NOMO-1 (cell line): ENCODE data around the gene GPR15LG.
A peak's percentile ranks its signal among the peaks of the same experiment; 100 is the strongest.
"Not testable (repeated sequence)": the region's sequence is repeated elsewhere in the genome, so short reads cannot be mapped to it uniquely, and the experiment has no call there.

Experiments used
- DNase-seq, 2 experiments: peaks; one replicate each; lab custom pipeline; 2025; ENCODE audit not compliant: unreplicated experiment in 2 of 2; lab: John Stamatoyannopoulos, UW

GPR15LG gene

DNA sequence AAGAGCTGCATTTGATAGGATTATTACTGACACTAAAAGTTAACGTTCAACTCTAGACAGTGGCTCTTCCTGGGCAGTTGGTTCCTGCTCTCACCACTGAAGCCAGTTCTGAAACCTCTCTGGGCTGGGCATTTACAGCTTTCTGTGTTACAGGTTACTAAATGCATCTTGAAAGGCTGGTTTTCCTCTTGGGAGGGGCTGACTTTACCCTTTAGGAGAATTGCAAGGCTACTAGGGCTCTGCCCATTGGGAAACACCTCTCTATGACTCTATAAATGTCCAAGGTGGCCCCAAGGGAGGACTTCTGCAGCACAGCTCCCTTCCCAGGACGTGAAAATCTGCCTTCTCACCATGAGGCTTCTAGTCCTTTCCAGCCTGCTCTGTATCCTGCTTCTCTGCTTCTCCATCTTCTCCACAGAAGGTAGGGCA lies at the start of gene GPR15LG:
TSS of gene GPR15LG (plus strand) at position 301 of the 429 bp plus-strand sequence. CDS start at position 352, 51 bp downstream.
- DNase-seq: no peak

DNA sequence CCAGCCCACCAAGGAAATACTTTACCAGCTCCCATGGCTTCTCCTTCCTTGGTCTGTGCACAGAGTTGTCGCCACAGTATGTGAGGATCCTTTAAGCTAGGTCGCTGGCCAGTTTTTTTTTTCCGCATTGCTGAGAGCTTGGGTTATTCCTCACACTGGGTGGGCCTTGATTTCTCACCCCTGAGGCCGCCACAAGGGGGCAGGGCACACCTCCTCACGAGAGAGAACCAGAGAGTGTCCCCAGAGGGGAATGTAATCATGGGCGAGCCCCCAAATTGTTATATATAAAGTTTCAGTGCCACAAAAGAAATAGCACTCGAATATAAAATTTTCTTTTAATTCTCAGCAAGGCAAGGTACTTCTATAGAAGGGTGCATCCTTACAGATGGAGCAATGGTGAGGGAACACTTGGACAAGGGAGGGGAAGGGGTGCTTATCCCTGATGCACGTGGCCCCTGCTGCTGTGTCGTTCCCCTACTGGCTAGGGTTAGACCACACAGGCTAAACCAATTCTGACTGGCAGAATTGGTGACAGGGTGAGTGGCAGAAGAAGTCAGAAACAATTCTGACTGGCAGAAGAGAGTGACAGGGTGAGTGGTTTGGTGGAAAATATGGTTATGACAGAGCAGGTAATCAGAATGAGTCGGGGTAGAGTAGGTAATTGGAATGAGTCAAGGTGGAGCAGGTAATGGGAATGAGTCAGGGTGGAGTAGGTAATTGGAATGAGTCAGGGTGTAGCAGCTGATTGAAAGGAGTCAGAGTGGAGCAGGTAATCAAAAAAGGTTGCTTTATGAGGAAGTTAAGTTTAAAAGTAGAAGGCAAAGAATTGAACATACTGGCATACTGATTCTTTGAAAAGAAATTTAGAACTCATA lies 47.5 kb upstream of the GPR15LG start:
- not testable (repeated sequence) for DNase-seq

DNA sequence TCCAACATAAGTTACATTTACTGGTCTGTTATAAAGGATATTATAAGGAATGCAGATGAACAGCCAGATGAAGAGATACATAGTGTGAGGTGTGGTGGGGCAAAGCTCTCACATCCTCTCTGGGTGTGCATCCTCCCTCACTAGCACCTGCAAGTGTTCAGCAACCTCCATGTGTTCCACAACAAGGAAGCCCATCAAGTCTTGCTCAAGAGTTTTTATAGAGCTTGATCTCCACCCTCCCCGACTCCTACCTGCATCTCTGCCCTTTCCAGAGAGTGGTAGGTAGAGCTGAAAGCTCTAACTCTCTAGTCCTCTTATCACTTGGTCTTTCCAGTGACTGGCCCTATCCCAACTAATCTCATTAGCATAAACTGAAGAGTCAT lies 46.8 kb upstream of the GPR15LG start:
- DNase-seq: no peak

DNA sequence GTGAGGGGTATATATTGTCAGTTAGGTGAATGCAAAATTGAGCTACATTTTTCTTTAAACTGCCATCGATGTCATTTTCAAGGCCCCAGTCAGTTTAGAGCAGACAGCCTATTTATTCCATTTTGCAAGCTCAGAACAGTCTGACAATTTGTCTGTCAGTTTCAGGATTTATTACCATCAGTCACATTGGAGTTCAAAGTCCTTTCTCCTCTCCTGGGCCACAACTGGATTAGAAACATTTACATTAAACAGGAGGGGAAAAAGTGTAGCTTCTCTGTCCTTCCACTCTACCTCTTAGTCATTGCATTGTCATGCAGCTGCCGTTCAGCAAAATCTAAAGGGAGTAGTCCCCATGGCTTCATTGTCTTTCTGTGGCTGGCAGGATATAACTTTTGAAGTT lies 37.8 kb upstream of the GPR15LG start:
- peak in 1 of 2 experiments; percentile 21 for DNase-seq

DNA sequence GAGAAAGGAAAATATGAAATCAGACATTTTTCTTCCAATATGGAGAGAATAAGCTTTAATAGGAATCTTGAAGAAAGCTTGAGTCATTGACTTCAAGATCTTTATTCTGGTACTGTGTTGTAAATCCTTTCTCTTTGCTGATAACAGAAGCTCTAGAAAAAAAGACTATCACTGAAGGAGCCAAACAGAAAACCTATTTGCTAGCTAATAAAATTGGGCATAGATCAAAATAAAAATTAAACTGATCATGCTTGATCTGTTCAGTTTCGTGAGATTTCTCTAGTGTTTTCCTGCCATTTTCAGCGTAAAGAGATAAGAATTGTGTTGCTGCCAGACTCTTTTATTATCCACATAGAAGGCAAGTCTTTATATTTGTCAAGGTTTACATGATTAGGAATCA lies 35.8 kb upstream of the GPR15LG start:
- no peak for DNase-seq

DNA sequence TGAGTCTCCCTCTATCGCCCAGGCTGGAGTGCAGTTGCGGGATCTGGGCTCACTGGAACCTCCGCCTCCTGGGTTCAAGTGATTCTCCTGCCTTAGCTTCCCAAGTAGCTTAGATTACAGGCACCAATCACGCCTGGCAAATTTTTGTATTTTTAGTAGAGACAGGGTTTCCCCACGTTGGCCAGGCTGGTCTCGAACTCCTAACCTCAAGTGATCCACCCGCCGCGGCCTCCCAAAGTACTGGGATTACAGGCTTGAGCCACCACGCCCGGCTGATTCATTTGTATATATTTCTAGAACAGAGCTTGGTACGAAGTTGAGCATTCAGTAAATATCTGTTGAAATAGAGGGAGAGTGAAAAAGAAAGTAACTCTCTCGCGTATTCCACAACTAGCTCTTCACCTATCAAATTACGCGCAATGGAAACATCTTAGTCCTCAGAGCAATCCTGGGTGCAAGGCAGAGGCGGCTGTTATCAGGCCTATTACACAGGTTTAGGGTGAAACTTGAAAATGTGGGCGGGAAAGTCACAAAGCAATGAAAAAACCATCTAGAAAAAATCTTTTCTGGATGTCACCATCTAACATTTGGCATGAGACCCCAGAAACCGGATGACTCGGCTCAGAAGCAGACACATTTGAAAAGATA lies 35.0 kb upstream of the GPR15LG start:
- peak in 1 of 2 experiments; percentile 27 for DNase-seq

DNA sequence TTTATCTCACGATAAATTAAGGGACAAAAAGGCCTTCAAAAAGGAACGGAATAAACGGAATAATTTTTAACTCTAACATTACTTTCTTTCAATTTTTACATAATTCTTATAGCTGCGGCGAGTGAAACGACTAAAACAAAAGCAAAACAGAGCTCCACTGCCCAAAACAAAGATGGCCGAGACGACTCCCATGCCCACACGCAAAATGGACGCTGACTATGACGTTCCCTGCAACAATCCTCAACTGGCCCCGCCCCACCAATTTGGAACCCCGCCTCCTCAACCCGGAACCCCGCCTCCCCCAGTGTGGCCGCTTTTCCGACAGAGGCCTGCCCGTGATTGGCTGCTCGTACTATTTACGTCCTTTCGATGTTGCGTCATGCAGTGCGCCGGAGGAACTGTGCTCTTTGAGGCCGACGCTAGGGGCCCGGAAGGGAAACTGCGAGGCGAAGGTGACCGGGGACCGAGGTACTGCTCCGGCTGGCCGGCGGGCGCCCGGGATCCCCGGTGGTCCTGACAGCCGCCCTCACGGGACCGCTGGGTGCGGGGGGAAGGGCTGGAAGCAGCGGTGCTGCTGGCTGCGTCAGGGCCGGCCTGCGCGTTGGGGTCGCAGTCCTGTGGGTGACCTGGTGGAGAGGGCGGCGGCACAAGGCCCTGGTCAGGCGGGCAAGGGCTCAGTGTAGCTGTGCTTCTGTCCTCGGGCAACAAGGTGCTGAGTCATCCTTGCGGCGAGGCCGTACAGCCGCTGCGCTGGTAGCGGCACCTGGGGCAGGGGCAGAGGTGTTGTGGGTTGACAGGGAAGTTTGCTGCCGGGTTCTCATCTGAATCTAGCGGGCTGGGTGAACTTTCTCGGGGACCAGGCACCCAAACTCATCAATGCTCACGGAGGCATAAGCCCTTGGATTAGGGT lies 34.2 kb upstream of the GPR15LG start, which contains the start of gene GHITM:
TSS of gene GHITM (plus strand) at position 384 of the 910 bp plus-strand sequence. CDS start 1,992 bp downstream, outside the sequence.
- peak; percentile 97 to 98 for DNase-seq

DNA sequence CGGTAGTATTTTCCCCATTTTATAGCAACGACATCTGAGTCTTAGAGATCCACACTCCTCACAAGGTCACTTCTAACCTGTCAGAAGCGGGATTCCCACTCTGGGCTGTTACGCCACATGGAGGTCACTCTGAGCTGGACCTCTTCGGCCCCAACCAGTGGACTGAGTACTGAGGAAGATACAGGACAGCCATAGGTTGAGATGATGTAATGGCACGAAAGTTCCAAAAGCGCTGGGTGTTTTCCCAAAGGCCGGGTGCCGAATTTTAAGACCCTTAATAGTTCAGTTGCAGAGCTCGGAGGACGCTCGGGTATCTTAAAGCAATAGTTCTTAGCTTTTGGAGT lies 33.6 kb upstream of the GPR15LG start:
- no peak for DNase-seq

DNA sequence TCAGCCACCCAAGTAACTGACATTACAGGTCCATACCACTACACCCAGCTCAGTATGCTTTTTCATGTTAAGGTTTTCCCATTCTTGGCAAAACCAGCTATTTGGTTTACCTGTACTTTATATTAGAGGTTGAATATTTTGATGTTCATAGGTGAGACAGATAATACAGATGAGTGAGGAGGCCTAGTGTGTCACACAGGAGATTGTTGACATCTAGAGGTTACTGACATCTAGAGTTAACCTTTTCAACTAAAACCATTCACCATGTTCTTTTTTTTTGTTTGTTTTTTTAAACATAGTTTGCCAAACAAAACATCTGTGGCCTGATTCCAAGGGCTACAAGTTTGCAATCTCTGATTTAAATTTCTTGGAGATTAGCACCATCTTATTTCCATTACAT lies 26.3 kb upstream of the GPR15LG start:
- DNase-seq: no peak

DNA sequence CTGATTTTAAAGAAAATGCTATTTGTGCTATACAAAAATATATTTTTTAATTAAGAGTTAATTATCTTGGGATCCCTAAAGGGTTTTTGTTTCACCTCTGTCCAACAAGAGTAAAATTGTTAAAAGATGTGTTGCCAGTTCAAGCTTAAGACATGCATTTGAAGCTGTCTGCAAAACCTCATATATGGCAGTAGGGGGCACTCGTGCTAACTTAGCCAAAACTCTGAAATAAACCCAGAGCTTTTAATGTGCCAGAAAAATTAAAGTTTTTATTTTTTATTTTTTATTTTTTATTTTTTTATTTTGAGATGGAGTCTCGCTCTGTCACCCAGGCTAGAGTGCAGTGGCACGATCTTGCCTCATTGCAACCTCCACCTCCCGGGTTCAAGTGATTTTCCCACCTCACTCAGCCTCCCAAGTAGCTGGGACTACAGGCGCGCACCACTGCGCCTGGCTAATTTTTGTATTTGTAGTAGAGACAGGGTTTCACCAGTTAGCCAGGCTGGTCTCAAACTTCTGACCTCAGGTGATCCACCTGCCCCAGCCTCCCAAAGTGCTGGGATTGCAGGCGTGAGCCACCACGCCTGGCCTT lies 25.5 kb upstream of the GPR15LG start:
- peak in 1 of 2 experiments; percentile 69 for DNase-seq

DNA sequence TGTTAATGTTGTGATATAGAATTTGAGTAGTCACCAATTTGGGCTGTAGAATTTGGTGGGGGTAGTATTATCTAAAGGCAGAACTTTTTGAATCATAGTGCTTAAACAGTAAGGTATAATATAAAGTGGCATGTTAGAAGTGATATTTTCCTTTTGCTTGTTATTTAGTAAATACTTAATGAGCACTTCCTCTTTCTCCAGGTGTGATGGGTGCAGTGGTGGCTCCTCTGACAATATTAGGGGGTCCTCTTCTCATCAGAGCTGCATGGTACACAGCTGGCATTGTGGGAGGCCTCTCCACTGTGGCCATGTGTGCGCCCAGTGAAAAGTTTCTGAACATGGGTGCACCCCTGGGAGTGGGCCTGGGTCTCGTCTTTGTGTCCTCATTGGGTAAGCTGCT lies 23.7 kb upstream of the GPR15LG start:
- no peak for DNase-seq

DNA sequence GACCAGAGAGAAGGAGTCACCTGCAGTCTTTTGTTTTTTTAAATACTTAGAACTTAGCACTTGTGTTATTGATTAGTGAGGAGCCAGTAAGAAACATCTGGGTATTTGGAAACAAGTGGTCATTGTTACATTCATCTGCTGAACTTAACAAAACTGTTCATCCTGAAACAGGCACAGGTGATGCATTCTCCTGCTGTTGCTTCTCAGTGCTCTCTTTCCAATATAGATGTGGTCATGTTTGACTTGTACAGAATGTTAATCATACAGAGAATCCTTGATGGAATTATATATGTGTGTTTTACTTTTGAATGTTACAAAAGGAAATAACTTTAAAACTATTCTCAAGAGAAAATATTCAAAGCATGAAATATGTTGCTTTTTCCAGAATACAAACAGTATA lies 20.8 kb upstream of the GPR15LG start:
- DNase-seq: no peak

DNA sequence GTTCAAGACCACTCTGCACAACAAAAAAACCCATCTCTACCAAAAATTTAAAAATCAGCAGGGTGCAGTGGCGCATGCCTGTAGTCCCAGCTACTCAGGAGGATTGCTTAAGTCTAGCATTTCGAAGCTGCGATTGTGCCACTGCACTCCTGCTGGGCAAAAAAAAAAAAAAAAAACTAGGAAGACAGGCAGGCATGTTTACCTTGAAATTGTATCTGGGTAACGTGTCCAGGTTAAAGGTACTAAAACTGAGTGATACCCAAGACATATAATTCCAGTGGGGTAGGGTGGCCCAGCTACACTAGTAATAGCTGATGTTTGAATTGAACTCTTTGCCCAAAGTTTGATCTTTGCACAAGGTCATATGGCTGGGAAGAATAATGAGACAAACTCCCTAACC lies 18.1 kb upstream of the GPR15LG start:
- no peak for DNase-seq

DNA sequence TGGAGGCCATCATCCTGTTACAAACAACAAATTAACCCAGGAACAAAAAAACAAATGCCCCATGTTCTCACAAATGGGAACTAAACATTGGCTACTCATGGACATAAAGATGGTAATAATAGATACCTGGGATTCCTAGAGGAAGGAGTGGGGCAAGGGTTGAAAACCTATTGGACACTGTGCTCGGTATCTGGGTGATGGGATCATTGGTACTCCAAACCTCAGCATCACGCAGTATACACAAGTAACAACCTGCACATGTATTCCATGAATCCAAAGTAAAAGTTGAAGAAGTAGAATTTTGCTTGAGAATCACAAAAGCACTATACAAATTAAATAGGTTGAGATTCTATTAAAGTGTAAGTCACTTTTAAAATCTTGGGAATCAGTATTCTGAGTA lies 17.6 kb upstream of the GPR15LG start:
- DNase-seq: no peak

DNA sequence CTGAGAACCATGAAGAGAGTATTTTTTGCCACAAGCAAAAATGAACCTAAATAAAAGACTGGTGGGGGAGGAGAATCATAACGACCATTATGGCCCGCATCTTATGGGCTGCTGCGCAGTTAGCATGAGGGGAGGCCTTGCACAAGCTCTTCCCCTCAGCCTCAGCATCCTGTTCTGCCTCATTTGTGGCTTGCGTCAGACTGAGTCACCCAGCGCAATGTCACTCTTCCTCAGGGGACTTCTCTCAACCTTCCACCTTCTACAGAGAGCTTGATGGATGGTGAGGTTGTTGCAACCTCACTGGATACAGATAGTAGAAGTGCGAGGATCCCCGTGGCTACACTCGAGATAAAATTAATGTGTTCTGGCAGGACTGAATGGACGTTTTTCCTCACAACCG lies 16.8 kb upstream of the GPR15LG start:
- peak; percentile 88 to 97 for DNase-seq

DNA sequence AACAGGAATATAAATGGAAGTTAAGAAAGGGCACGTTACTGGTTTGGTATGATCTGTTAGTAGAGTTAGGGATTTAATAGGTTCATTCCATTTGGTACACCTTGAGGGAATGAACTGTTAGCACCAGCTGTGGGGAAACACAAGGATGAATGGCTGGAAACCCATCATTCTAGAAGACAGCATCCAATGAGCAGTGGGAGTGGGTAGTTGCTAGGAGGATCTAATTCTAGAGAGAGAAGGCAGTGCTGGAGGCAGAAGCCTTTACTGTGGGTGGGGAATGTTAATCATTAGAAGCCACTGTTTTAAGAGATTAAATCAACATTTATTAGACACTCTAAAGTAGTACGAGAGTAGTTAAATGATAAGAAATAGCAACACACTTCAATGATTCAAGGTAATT lies 15.5 kb upstream of the GPR15LG start:
- no peak for DNase-seq

DNA sequence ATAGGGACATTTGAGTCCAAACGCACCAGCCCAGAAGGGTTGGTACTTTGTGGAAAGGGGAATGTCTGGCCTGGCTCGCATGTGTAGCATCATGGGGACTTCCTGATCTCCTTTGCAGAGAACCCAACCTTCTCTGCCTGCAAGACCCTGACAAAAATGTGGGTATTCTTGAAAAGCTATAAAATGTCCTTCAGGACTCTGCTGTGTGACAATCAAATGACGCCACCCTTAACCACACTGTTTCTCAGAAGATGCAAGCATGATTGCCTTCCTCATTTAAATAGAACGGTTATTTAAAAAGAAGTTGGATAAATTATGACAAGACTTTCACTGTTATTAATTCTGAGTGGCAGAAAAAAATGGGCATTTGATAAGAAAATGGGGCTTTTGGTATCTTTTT lies 15.1 kb upstream of the GPR15LG start:
- peak; percentile 40 to 78 for DNase-seq

DNA sequence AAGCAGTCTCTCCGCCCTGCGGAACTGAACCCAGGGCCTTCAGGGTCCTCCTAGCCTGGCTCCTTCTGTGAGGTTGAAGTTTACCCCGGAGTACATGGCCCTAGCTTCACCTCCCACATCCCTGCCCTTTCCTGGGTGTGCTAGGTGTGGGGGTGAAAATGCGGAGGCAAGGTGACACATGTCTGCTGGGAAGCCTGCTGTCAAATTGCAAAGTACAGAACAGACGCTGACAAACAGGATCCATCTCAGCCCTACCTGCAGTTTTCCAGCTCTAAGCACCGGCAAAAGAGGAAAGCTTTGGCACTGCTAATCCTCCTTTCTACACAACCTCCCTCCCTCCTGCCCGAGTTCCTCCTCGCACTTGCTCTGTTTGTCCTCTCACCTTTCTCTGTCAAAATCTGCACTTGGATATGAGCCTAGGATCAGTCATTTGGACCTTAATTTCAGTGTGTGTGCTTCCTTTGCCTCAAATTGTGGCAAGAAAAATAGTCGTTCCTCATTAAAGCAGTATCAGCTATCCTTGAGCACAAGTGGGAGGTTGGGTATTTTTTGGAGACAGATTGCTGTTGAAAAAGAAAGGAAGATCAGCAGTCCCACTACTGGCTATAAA lies 14.4 kb upstream of the GPR15LG start:
- no peak for DNase-seq

DNA sequence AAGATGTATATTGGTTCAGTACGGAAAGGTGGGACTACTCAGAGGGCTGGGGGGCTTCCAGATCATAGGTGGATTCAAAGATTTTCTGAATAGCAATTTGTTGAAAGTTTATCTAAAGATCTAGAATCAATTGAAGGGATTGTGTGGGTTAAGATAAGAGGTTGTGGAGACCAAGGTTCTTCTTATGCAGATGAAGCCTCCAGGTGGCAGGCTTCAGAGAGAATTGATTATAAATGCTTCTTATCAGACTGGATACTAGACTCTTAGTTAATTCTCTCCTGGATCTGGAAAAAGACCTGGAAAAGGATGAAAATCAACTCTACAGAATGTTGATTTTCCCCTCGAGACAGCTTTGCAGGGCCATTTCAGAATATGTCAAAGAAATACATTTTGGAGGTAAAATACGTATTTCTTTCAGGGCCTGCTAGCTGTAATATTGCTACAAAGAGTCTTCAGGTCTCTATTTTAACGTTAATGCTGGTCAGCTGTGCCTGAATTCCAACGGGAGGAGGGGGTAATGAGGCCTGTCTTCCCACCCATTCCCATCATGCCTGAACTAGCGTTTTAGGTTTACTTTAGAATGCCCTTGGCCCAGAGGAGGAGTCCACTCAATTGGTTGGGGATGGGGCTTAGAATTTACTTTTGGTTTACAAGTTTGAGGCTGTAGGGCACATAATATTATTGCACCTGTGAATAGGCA lies 12.8 kb upstream of the GPR15LG start:
- no peak for DNase-seq

DNA sequence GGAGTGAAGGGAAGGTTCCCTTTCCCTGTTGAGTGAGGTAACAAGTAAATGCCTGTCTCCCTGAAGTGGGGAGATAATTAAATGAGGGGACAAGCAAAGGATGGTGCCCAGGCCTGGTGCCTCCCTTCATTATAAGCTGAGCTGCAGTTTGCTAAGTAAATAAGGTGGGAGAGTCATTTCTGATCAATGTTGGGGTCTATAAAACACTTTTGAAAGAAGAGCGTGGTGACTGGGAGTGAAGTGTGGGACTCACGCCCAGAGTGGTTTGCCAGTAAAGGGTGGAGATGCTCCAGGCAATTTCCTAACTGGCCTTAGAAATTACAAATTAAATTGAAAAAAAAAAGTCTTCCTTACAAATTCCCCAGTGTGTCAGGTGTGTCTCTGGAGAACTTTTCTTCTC lies 9.6 kb upstream of the GPR15LG start:
- no peak for DNase-seq
